Gastrocnemius medialis (tissue), 4 donors: ENCODE measurements around the gene PLSCR4.

Experiments
- CTCF ChIP-seq, 5 experiments: fragments of 450-650 bp in 3 of 5; fragments of 200-600 bp in 2 of 5; sonication (generic) in 2 of 5; IDR thresholded peaks in 4 of 5; conservative IDR thresholded peaks in 1 of 5; 1 replicate in 4 of 5; 2 replicates in 1 of 5; pipeline ENCODE4 v1.5.1; 2016 to 2019; ENCODE audit warnings: antibody characterized with exemption in 5 of 5, mild to moderate bottlenecking in 3 of 5, moderate library complexity in 3 of 5
- POLR2A ChIP-seq, 2 donors: fragments of 450-650 bp; IDR thresholded peaks; one replicate each; pipeline ENCODE4 v1.6.1; 2017; ENCODE audit warnings: antibody characterized with exemption in 2 of 2, mild to moderate bottlenecking in 2 of 2, moderate library complexity in 2 of 2

GRCh38 chr3:146153429-146153828, 97.5 kb downstream of the PLSCR4 start:
- TF ChIP-seq CTCF (IDR thresholded peaks at IDR 0.05 in 4 of 5, conservative IDR thresholded peaks at IDR 0.05 in 1 of 5) (no peak), POLR2A (IDR thresholded peaks at IDR 0.05) (no peak)
